NCI-H2171 (cell line): Measurements from ENCODE around the gene PLAC1.
A peak's percentile ranks its signal among the peaks of the same experiment; 100 is the strongest.

Experiments used
- DNase-seq: peaks from one replicate; lab custom pipeline; 2025; lab: John Stamatoyannopoulos, UW

PLAC1 gene

DNA sequence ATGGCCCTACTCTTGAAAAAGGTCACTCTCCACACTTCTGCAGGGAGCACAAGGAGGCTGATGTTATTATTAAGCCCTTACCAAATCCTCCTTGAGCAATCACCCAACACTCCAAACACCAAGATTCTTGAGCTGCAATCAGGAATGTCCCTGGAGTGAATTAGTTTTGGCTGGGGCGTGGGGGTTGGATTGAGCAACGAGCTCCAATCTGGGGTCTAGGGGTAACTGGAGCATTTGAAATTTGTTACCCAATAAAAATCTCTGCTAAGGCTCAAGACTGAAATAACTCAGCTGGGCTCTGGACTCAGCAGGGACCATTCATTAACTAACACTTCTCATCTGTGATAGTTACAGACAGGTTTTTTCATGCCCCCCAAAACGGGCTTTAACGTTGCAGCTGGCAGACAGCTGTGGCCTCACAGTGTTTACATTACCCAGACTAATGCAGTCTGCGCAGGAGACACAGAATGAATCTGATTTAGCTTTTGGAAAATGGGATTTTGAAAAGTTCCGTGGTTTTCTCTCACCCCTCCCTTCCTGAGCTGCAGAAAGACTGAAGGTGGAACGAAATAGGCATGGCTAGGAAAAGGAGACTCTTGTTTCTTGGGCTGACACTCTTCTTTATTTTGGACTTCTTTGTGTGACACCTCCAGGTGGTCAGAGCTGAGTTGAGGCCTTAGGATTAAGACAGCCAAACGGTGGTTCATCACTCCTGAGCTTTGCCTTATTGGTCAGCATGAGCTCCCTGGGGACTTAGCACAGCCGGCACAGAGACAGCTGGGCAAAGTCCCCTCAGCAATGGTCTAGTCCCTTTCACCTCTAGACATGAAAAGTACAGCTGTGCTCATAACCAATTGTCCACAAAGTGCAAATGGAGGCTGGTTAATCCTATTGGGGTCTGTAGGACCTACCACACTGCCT is 26.6 kb downstream of the PLAC1 start:
- DNase-seq = peak; percentile 45

DNA sequence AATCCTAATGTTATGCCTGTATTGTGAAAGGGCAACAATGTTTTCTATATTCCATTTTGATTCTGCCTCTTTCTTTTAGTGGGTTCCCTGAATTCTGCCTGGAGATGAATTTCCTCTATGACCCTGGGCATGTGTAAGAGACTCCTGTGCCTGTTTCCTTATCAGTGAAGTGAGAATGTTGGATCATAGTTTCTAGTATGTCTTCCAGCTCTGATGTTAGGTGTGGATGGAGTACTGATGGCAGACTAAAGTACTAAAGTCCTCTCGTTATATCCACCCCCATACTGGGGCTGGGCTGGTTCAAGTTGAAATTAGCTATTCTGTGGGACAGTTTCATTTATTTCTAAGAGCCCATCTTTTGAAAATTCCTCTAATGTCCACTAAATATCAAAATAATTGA is 29.6 kb downstream of the PLAC1 start:
- DNase-seq = no peak

DNA sequence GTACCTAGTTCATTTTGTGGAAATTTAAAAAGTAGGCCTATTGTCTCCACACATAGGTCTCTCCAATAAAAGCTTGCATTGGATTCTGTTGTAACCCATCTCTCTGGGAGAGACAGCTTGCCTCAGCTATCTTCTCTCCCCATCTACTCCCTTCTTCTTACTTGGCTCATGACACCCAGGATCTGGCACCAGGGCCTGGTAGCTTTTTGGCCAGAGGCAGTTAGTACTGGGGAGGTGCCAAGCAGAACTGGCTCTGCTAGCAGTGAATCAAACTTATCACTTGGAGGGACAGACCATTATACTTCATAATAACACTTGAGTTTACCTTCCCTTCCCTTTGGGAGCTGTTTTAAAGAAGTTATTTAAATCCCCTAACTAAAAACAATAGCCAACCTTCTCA is 31.8 kb downstream of the PLAC1 start:
- no peak for DNase-seq

DNA sequence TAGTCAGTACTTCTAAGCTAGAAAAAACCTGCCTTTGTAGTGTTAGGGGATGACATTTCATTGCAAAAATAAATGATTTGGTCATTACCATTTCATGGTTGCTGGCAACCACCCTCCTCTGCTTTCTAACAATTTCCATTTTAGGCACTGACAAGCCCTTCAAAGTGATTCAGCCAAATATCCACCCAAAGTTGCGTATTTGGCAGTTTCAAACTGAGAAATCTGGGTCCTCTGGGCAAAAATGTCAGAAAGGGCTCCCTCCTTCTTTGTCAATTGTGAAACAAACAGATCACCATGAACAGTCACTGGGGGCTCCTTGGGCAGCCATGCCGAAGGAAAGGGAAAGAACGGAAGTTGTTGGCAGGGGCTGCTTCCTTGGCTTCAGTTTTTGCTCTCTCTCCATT is 33.0 kb downstream of the PLAC1 start:
- DNase-seq = no peak

DNA sequence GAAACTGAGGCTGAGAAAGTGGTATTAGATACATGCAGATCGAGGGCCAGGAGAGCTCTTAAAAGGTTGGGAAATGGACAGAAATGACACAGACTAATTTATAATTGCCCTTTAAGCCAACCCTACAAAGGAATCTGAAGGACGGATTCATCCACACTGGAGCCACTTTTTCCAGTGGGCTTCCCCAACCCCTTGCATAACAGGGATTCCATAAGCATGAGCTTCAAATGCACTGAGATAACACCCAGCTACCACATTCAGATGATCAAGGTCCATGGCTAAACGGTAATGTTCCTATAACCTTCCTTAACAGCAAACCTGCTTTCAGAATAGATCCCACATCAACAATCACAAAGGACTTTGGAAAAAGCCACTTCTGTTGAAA is 34.2 kb downstream of the PLAC1 start:
- no peak for DNase-seq

DNA sequence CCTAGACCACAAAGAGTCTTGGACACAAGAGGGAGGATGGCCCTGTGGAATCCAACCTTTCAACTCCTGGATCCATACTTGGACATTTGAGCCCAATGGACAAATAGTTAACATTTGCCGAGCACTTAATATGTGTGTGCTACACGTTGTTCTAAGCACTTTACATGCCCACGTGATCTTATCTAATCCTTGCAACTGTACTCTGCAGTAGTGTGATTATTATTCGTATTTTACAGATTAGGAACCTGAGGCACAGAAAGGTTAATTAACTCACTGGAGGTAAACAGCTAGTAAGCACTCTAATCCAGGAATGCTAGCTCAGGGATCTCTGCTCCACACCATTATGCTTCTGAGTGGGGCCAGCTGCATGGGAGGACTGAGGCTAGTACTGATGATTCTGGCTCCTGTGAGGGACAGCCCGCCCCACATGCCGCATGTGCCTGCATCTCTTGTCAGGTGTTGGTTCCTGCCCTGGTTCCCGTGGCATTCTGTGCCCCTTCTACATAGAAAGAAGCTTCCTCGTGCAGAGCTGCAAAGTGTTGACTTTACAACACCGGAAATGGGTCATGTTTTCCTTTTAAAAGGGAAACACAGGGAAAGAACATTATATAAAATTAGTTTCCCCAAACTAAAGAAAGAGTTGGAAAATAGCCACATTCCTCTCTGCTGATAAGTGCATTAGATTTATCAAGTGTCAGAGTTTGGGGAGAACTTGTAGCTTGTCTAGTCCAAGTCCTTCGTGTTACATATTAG is 34.8 kb downstream of the PLAC1 start:
- no peak for DNase-seq

DNA sequence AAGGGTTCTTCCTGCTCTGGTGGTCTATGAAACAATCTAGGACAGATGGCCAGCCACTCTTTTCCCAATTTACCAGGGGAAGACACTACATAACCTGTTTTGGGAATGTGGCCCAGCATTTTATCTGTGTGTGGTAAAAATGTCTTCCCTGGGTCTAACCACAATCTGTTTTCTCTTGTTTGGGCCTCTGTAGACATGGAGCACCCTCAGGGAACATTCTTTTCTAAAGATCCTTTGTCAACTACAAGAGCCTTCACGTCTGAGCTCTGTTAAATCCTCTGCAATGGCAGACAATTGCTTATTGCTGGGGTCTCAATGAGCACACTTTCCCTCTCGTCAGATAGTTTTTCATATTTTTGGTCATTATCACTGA is 35.5 kb downstream of the PLAC1 start:
- DNase-seq = no peak

DNA sequence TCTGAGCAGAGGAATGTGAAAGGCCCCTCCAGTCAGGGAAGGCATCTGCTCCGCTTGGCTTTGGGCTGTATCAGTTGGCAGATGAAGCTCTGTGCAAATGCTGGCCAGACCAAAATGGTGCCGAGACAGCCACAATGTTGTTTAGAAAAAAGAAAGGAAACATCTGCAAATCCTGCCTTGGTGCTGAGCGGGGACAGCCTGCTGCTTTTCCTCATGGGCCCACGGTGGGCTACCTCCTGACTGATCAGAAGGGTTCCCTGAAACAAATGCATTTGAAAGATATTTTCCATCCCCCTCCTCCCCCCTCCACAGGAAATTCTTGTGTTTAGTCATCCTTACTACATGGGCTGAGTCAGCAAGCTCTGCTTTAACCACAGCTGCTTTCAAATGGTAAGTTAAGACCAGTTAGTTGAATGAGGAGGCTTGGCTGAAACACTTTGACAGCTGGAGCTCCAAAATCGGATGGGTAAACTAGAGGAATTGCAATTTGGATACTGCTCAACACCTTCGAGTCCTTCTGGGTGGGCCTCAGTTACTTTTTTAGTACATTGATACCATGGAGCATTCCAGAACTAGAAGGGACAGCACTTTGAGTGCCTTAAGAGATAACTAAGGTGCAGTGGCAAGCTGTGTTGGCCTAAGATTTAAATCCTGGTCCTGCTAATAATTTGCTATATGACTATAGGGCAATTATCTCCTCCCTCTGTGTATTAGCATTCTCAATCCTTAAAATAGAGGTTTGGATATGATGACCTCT is 36.0 kb downstream of the PLAC1 start:
- DNase-seq = no peak

DNA sequence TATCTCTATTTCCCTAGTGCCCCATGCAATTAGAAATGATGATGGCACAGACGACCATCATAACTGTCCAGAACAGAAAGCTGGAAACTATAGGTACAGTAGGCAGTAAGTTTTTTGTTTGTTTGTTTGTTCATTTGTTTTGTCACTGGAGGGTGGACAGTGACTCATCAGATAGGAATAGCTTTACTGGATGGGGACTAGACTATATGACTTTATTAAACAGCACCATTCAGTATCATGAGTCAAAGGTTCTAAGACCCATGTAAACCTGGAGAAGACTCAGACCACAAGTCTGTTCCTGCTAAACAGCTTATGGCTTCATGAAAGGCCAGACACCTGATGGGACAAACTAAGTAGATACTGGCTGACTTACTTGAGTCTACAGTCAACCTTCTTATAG is 38.4 kb downstream of the PLAC1 start:
- DNase-seq = no peak

DNA sequence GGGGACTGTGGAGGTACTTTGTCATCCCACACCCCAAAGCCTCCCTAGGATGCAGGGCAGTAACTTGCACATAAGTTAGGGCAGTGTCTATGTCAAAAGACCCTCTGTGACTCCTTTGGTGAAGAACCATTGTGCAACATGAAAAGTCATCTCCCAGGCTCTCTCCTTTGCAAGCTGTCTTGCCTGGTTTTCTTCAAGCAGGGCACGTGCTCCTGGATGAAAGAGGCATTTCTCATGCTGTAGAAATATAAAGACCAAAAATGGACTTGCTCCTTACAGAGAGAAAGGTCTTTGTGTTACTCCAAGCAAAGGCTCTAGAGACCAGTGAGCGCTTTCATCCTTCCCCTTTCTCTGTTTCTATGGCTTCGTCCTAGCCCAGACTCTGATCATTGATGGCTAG is 44.9 kb downstream of the PLAC1 start:
- DNase-seq = no peak

DNA sequence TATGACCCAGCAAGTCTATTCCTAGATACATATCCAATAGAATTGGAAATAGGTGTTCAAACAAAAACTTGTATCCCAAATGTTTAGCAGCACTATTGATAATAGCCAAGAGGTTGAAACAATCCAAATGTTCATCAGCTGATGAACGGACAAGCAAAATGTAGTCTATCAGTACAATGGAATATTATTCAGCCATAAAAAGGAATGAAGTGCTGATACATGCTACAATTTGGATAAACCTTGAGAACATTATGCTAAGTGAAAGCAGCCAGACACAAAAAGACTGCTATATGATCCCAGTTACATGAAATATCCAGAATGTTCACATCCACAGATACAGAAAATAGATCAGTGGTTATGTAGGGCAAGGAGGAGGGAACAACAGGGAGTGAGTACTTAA is 50.1 kb downstream of the PLAC1 start:
- DNase-seq = no peak

DNA sequence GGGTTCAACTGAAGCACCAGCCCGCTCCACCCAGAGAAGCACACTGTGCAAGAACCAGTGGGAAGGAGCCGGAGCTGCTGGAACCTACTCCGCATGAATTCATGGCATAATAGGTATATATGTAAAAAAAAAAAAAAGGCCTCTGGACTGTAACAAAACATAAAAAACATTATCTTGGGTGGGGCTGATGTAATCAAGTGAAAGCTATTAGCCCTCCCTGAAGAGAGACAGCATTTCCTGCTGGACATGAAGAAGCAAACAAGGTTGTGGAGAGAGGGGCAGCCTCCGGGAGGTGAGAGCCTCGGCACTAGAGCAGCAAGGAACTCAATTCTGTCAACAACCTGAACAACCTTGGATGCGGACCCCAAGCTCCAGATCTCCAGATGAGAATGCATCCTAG is 50.7 kb downstream of the PLAC1 start:
- no peak for DNase-seq

DNA sequence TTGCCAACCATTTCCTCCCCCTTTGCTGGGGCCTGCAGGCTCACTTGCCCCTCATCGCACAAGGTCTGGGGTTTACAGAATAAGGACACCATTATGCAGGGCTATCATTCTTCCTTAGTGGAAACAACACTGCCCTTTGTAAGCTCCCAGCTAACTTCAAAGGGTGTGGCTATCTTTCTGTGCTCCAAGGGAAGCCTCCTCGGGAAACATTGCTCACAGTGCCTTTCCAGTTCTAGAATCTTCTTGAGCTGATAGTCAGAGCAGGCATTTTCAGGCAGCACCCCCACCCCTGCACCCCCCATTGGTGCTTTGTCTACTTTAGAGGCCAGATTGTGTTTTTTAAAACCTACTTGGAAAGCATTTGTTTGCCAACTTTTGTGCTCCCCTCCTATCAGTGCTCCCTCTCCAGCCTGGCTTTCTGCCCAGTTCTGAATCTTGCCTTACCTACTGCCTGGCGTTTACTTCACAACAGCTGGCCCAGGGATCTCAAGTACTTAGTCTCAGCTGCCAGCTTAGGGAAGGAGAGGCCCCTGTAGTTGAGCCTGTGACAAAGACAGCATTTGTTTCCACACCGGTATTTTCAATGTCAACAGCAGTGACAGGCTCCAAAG is 53.5 kb downstream of the PLAC1 start:
- DNase-seq = peak; percentile 84

DNA sequence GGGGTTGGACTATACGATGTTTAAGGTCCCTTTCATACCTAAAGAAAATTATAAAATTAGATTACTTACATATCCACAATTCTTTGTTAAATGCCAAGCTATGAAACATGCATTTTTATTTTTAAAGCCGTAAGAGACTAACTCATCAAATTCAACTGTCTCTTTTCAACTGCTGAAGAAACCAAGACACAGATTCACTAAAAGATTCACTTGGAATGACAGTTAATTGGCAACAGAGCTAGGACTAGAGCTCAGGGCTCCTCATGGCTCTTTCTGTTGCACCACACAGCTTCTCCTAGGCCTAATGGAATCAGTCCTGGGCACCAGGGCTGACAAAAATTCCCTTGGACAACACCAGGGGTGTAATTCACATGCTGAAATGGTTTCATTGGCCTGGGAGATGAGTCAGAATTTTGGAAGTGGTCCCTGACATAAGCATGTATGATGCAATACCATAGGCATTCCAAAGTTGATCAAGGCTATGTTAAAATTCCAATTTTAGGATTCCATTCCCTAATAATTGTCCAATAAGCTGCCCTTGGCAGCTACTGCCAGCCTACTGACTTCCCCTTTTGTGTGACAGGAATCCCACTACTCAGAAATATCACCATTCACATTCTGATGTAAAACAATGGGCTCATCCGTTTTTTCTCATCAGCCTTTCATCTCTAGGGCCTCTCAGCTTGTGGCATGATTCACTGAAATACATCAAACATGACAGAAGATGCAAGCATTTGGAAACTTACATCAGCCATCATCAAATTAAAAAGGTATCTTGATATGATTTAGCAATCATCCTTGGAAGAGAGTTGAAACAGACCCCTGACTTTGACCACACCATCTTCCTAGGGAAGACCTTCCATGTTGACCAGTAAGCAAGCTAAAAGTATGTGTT is 54.2 kb downstream of the PLAC1 start:
- DNase-seq = no peak

DNA sequence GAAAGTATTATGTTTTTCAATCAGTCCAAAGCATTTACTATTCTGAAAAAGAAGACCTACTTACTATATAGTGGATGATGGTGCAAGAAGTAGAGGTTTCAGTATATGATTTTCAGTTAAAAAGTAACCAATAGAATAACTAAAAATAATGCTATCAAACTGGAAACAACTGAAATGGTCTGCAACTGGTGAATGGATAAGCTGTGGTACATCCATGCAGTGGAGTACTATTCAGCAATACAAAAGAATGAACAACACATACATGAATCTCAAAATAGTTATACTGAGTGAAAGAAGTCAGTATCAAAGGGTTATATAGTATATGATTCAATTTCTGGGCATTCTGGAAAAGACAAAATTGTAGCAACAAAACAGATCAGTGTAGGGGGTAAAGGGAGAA is 55.9 kb downstream of the PLAC1 start:
- DNase-seq = no peak

DNA sequence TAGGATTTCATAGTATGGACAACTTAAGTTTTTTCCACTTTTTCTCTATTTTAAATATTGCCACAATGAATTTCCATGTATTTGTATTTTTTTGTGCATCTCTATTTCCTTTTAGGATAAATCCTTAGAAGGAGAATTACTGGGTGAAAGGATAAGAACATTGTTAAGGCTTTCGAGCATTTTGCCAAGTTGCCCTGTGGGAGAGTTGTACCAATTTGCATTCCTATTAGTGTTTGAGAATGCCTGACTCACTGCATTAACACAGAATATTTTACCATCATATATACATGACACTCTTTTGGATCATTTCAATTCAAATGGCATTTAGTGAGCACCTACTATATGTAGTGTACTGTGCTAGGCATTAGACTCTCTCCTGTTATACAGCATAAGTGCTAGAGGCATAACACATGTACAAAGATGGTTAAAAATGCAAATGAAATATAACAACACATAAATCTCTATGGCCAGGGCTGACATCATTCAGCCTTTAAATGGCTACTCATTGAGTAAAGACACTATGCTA is 57.0 kb downstream of the PLAC1 start:
- no peak for DNase-seq

DNA sequence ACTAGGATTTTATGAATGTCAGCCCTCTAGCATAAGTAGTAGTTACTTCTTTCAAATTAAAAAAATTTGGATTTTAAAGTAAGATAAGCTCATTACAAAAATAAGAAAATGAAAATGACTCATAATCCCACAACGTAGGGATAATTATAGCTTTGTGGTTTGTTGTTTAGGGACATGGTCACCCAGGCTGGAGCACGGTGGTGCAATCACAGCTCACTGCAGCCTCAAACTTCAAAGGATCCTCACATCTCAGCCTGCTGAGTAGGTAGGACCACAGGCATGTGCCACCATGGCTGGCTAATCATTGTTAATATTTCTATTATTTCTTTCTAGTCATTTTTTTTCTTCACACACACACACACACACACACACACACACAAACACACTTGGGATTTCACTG is 57.6 kb downstream of the PLAC1 start:
- DNase-seq = no peak

DNA sequence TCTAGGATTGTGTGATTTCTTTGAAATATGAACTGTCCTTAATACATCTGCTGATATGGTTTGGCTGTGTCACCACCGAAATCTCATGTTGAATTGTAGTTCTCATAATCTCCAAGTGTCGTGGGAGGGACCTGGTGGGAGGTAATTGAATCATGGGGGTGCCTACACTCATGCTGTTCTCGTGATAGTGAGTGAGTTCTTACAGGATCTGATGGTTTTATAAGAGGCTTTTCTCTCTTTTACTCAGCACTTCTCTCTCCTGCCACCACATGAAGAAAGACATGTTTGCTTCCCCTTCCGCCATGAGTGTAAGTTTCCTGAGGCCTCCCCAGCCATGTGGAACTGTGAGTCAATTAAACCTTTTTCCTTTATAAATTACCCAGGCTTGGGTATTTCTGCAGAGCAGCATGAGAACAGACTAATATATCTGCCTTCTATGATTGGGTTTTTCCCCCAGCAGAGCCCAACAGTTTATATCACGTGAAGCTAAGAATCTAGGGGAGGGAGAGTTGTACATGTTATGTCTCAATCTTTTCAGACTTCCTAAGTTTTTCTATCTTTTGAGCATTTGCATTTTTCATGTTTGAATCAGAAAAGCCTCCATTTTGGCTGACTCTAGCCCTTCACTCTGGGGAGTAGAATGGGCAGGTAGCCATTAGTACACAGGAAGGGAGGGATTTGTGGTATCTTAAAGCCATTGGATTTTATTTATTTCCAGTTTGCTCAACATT is 58.9 kb downstream of the PLAC1 start:
- no peak for DNase-seq

DNA sequence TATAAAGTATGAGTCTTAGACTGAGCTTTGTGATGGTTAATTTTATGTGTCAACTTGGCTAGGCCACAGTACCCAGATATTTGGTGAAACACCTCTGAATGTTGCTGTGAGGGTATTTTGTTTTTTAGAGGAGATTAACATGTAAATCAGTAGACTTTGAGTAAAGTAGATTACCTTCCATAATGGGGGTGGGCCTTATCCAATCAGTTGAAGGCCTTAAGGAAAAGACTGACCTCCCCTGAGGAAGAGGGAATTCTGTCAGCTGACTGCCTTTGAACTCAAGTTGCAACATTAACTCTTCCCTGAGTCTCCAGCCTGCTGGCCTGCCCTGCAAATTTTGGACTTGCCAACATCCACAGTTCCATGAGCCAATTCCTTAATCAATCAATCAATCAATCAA is 66.0 kb downstream of the PLAC1 start:
- DNase-seq = no peak

DNA sequence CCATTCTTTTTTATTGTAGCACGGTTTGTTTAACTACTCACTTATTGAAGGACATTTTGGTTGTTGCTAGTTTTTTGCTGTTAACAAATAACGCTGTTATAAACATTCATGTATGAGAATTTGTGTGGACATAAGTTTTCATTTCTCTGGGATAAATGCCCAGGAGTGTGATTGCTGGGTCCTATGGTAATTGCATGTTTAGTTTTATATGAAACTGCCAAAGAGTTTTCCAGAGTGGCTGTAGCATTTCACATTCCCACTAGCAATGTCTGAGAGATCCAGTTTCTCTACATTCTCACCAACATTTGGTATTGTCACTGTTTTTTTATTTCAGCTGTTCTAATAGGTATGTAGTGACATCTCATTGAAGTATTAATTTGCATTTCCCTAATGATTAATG is 66.8 kb downstream of the PLAC1 start:
- no peak for DNase-seq
